ENCODE results near the gene SHB.

Gene SHB

GRCh38 chr9:37957664-37957953 is 111.4 kb downstream of the SHB start:
- H3K79me2 ChIP-seq (ENCODE audit: insufficient read depth, low read length) = no peaks in the 10 kb centered on the region
- H3K4me2 ChIP-seq (ENCODE audit: low read depth, low read length, poor library complexity, severe bottlenecking) = no peak overlapping the region
- H3K27ac ChIP-seq (ENCODE audit: low read depth, low read length) = no peak overlapping the region

GRCh38 chr9:37956904-37957663 is 111.9 kb downstream of the SHB start:
- Histone ChIP-seq H3F3A (ENCODE audit: insufficient read depth) (no peaks in the 10 kb centered on the region), H3K9me3 (ENCODE audit: insufficient read depth, low read length) (no peaks in the 10 kb centered on the region), H3K4me2 (ENCODE audit: low read depth, low read length, poor library complexity, severe bottlenecking) (no peak overlapping the region), H3K36me3 (ENCODE audit: low read length) (no peaks in the 10 kb centered on the region), H3K27ac (ENCODE audit: low read depth, low read length) (no peak overlapping the region), H2AFZ (ENCODE audit: low read depth, low read length, severe bottlenecking) (no peak overlapping the region), H3K4me3 (ENCODE audit: insufficient read depth, low read length, poor library complexity, severe bottlenecking) (no peak overlapping the region), H3K27me3 (ENCODE audit: low read length) (no peaks in the 10 kb centered on the region), H3K9ac (ENCODE audit: low read length) (no peak overlapping the region), H3K9me2 (replicated peaks; ENCODE audit: insufficient read depth, low read length) (no peaks in the 10 kb centered on the region), H4K20me1 (ENCODE audit: low read depth, low read length) (no peaks in the 10 kb centered on the region), H3K79me2 (ENCODE audit: insufficient read depth, low read length) (no peaks in the 10 kb centered on the region)
- no peak for TF ChIP-seq CTCF (IDR thresholded peaks at IDR 0.05; ENCODE audit: insufficient read depth, low read length, poor library complexity, severe bottlenecking)
- TF ChIP-seq EZH2phosphoT487 (conservative IDR thresholded peaks at IDR 0.05; ENCODE audit: low read length) = no peak

More at GRCh38 chr9:37957664-37957953, 111.4 kb downstream of the SHB start:
- Histone ChIP-seq H3K27me3 (ENCODE audit: low read length) (no peaks in the 10 kb centered on the region), H3K36me3 (ENCODE audit: low read length) (no peaks in the 10 kb centered on the region), H3F3A (ENCODE audit: insufficient read depth) (no peaks in the 10 kb centered on the region), H3K9ac (ENCODE audit: low read length) (no peak overlapping the region), H2AFZ (ENCODE audit: low read depth, low read length, severe bottlenecking) (no peak overlapping the region), H3K4me3 (ENCODE audit: insufficient read depth, low read length, poor library complexity, severe bottlenecking) (no peak overlapping the region), H3K9me3 (ENCODE audit: insufficient read depth, low read length) (no peaks in the 10 kb centered on the region), H3K9me2 (replicated peaks; ENCODE audit: insufficient read depth, low read length) (no peaks in the 10 kb centered on the region), H4K20me1 (ENCODE audit: low read depth, low read length) (no peaks in the 10 kb centered on the region)
- TF ChIP-seq CTCF (IDR thresholded peaks at IDR 0.05; ENCODE audit: insufficient read depth, low read length, poor library complexity, severe bottlenecking) (no peak), EZH2phosphoT487 (conservative IDR thresholded peaks at IDR 0.05; ENCODE audit: low read length) (no peak)

DNA sequence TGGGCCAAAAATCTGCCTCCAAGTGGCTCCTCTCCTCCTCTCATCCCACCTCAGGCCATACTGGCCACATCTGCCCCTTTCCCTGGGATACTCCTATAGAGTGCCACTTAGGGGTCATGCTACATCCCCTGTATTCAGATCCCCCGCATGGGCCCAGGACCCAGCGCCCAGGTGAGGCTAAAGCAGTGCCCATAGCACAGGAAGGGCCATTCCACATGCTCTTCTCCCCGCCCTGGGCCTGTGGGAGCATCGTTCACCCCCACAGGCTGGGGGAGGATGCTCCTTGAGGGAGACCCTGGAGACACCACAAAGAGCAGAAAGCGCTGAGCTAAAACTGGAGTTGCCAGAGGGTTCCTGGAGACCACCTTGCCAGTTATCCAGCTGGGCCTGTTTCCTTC is 112.6 kb downstream of the SHB start:
- H3K27me3 ChIP-seq (ENCODE audit: low read length) = no peaks in the 10 kb centered on the region
- no peaks in the 10 kb centered on the region for H3K36me3 ChIP-seq (ENCODE audit: low read length)
- H2AFZ ChIP-seq (ENCODE audit: low read depth, low read length, severe bottlenecking) = no peak overlapping the region
- H3K9me2 ChIP-seq (replicated peaks; ENCODE audit: insufficient read depth, low read length) = no peaks in the 10 kb centered on the region
- no peak overlapping the region for H3K27ac ChIP-seq (ENCODE audit: low read depth, low read length)
- H4K20me1 ChIP-seq (ENCODE audit: low read depth, low read length) = no peaks in the 10 kb centered on the region
- H3F3A ChIP-seq (ENCODE audit: insufficient read depth) = no peaks in the 10 kb centered on the region
- no peaks in the 10 kb centered on the region for H3K79me2 ChIP-seq (ENCODE audit: insufficient read depth, low read length)
- no peak overlapping the region for H3K4me2 ChIP-seq (ENCODE audit: low read depth, low read length, poor library complexity, severe bottlenecking)
- no peak overlapping the region for H3K4me3 ChIP-seq (ENCODE audit: insufficient read depth, low read length, poor library complexity, severe bottlenecking)
- H3K9me3 ChIP-seq (ENCODE audit: insufficient read depth, low read length) = no peaks in the 10 kb centered on the region
- no peak overlapping the region for H3K9ac ChIP-seq (ENCODE audit: low read length)
- TF ChIP-seq CTCF (IDR thresholded peaks at IDR 0.05; ENCODE audit: insufficient read depth, low read length, poor library complexity, severe bottlenecking) (no peak), EZH2phosphoT487 (conservative IDR thresholded peaks at IDR 0.05; ENCODE audit: low read length) (no peak)
